HCT116 (cell line): ENCODE results near the gene ANGPTL5. TPM values are rescaled to one million over a fixed set of nuclear protein-coding genes. Genes with fewer than 3 reads are reported as not detected.

ENCODE experiments used
- ATAC-seq: fragments of 200-7000 bp; cut with Tn5 transposase; 2 replicates; pipeline ENCODE4 v1.9.1; 2020; ENCODE audit warnings: mild to moderate bottlenecking, moderate library complexity
- BruUV-seq: library from RNA; stranded (reverse); fragments of 400-500 nt; replicated peaks from 2 replicates; lab custom pipeline; 2021; lab: Mats Ljungman, UMichigan
- CTCF ChIA-PET: fragments of 300-600 bp; sonication (Branson Sonifier 250); formaldehyde crosslinking; loops from one replicate; lab custom pipeline; 2021; ENCODE audit warnings: antibody characterized with exemption; lab: Charles Lee
- POLR2A ChIA-PET: fragments of 300-600, 350-600 bp; sonication (Branson Sonifier 250); formaldehyde crosslinking; loops from one replicate; lab custom pipeline; 2021; ENCODE audit warnings: antibody characterized with exemption; lab: Charles Lee
- RAD21 ChIA-PET, 2 experiments: fragments of 300-600 bp; sonication (Branson Sonifier 250); formaldehyde crosslinking; loops; one replicate each; lab custom pipeline; 2023; ENCODE audit warnings: low total read pairs in 2 of 2; ENCODE audit not compliant: uncharacterized antibody in 2 of 2, unreplicated experiment in 2 of 2, low non-redundant PET in 1 of 2; lab: Charles Lee
- DNase-seq: peaks from one replicate; pipeline ENCODE4 v3.0.0-alpha.2; 2010; ENCODE audit warnings: low read depth, low spot score
- H2AFZ ChIP-seq: fragments of 200-600 bp; shearing (Covaris generic), sonication (generic); 2 replicates; pipeline ENCODE4 v1.6.1; 2017; ENCODE audit warnings: low read depth, mixed run types, mixed read lengths, antibody characterized with exemption, low read length; ENCODE audit not compliant: poor library complexity, severe bottlenecking
- H3K27ac ChIP-seq: 2 replicates; pipeline ENCODE4 v1.5.1; 2012; ENCODE audit warnings: low read depth, low read length
- H3K27me3 ChIP-seq: fragments of 200-600 bp; sonication (generic); 2 replicates; pipeline ENCODE4 v1.6.1; 2016; ENCODE audit warnings: mixed run types, low read length, mixed read lengths; ENCODE audit not compliant: insufficient read depth
- H3K36me3 ChIP-seq, 2 experiments: fragments of 200-500 bp in 1 of 2; fragments of 200-600 bp in 1 of 2; sonication (Bioruptor generic) in 1 of 2; sonication (generic) in 1 of 2; 2 replicates each; pipeline versions ENCODE4 v1.5.1 to v1.6.1; 2014 to 2016; ENCODE audit warnings: low read length in 2 of 2, inconsistent platforms in 1 of 2, mixed read lengths in 1 of 2, mixed run types in 1 of 2; ENCODE audit not compliant: insufficient read depth in 2 of 2, control insufficient read depth in 1 of 2
- H3K4me1 ChIP-seq, 2 experiments: fragments of 200-600 bp in 1 of 2; sonication (generic) in 1 of 2; 2 replicates each; pipeline versions ENCODE4 v1.5.1 to v1.6.1; 2012 to 2017; ENCODE audit warnings: low read length in 2 of 2, inconsistent platforms in 1 of 2, mild to moderate bottlenecking in 1 of 2, mixed read lengths in 1 of 2, mixed run types in 1 of 2, moderate library complexity in 1 of 2; ENCODE audit not compliant: insufficient read depth in 2 of 2, control insufficient read depth in 1 of 2
- H3K4me2 ChIP-seq: fragments of 200-600 bp; sonication (generic); 2 replicates; pipeline ENCODE4 v1.6.1; 2017; ENCODE audit warnings: mixed run types, low read length, mixed read lengths
- H3K4me3 ChIP-seq, 2 experiments: fragments of 200-600 bp in 1 of 2; sonication (generic) in 1 of 2; replicated peaks in 1 of 2; 2 replicates each; pipeline ENCODE4 v1.5.1; 2011 to 2016; ENCODE audit warnings: low read length in 2 of 2, control low read depth in 1 of 2, low read depth in 1 of 2, mild to moderate bottlenecking in 1 of 2, mixed read lengths in 1 of 2, mixed run types in 1 of 2
- H3K79me2 ChIP-seq: fragments of 200-600 bp; sonication (generic); 2 replicates; pipeline ENCODE4 v1.6.1; 2017; ENCODE audit warnings: mild to moderate bottlenecking, mixed run types, low read length, moderate library complexity, mixed read lengths; ENCODE audit not compliant: insufficient read depth
- H3K9ac ChIP-seq: fragments of 200-600 bp; sonication (generic); 2 replicates; pipeline ENCODE4 v1.6.1; 2016; ENCODE audit warnings: low read length, mixed read lengths
- H3K9me2 ChIP-seq: fragments of 200-600 bp; sonication (generic), shearing (Covaris generic); 2 replicates; pipeline ENCODE4 v1.6.1; 2017; ENCODE audit warnings: mixed run types, mild to moderate bottlenecking, moderate library complexity; ENCODE audit not compliant: insufficient read depth
- H3K9me3 ChIP-seq, 2 experiments: fragments of 200-500 bp in 1 of 2; fragments of 200-600 bp in 1 of 2; sonication (Bioruptor generic) in 1 of 2; sonication (generic) in 1 of 2; 2 replicates each; pipeline ENCODE4 v1.6.1; 2014 to 2017; ENCODE audit warnings: low read length in 2 of 2, mixed read lengths in 2 of 2, inconsistent platforms in 1 of 2, low read depth in 1 of 2, mild to moderate bottlenecking in 1 of 2, mixed run types in 1 of 2, moderate library complexity in 1 of 2; ENCODE audit not compliant: control insufficient read depth in 1 of 2, insufficient read depth in 1 of 2
- H4K20me1 ChIP-seq: fragments of 200-600 bp; sonication (generic), shearing (Covaris generic); 2 replicates; pipeline ENCODE4 v1.6.1; 2017; ENCODE audit warnings: mixed run types, mild to moderate bottlenecking, moderate library complexity; ENCODE audit not compliant: insufficient read depth
- CBX3 ChIP-seq: IDR thresholded peaks from 2 replicates; pipeline ENCODE4 v1.6.1; 2012; ENCODE audit warnings: low read depth
- CEBPB ChIP-seq: IDR thresholded peaks from 2 replicates; pipeline ENCODE4 v1.6.1; 2012; ENCODE audit warnings: low read depth
- EGR1 ChIP-seq: IDR thresholded peaks from 2 replicates; pipeline ENCODE4 v1.6.1; 2012; ENCODE audit warnings: low read depth
- EZH2 ChIP-seq: fragments of 200-600 bp; sonication (generic); IDR thresholded peaks from 2 replicates; pipeline ENCODE4 v1.6.1; 2017; ENCODE audit warnings: antibody characterized with exemption, mixed run types
- EZH2phosphoT487 ChIP-seq: fragments of 200-600 bp; IDR thresholded peaks from 2 replicates; pipeline ENCODE4 v1.6.1; 2018; ENCODE audit warnings: antibody characterized with exemption, borderline replicate concordance
- FOSL1 ChIP-seq: IDR thresholded peaks from 2 replicates; pipeline ENCODE4 v1.6.1; 2012; ENCODE audit warnings: low read depth
- JUND ChIP-seq: IDR thresholded peaks from 2 replicates; pipeline ENCODE4 v1.6.1; 2012
- POLR2AphosphoS5 ChIP-seq: IDR thresholded peaks from 2 replicates; pipeline ENCODE4 v1.6.1; 2011; ENCODE audit warnings: mild to moderate bottlenecking, low read depth, low read length, moderate library complexity
- RAD21 ChIP-seq: IDR thresholded peaks from 2 replicates; pipeline ENCODE4 v1.6.1; 2012; ENCODE audit warnings: low read depth, mild to moderate bottlenecking
- SIN3A ChIP-seq: IDR thresholded peaks from 2 replicates; pipeline ENCODE4 v1.6.1; 2012; ENCODE audit warnings: low read depth
- SP1 ChIP-seq: IDR thresholded peaks from 2 replicates; pipeline ENCODE4 v1.6.1; 2012; ENCODE audit warnings: low read depth
- TCF7L2 ChIP-seq: IDR thresholded peaks from 2 replicates; pipeline ENCODE4 v1.7.0; 2011; ENCODE audit warnings: borderline replicate concordance, inconsistent platforms; ENCODE audit not compliant: insufficient read depth, insufficient read length; ENCODE audit errors: extremely low read depth
- YY1 ChIP-seq: IDR thresholded peaks from 2 replicates; pipeline ENCODE4 v1.6.1; 2011; ENCODE audit warnings: low read length, low read depth, moderate library complexity, mild to moderate bottlenecking; ENCODE audit not compliant: insufficient replicate concordance; ENCODE audit errors: extremely low read depth
- ZNF274 ChIP-seq: fragments of 200-500 bp; sonication (Bioruptor generic); IDR thresholded peaks from 2 replicates; pipeline ENCODE4 v1.6.1; 2014; ENCODE audit warnings: mild to moderate bottlenecking, low read depth, low read length, inconsistent platforms
- intact Hi-C: fragments of 100-400 bp; cut with micrococcal nuclease; formaldehyde crosslinking; loops from 2 replicates; pipeline ENCODE4 v1.10.0; 2022
- total RNA-seq: library from RNA; stranded (reverse); gene quantifications from one replicate; pipeline ENCODE4 v1.2.1, GENCODE V29; 2021; ENCODE audit not compliant: unreplicated experiment
- TF ChIP-seq, protein P1 (sequence below), 3 experiments: fragments of 200-600 bp in 1 of 3; sonication (generic) in 1 of 3; IDR thresholded peaks in 2 of 3; conservative IDR thresholded peaks in 1 of 3; 2 replicates each; pipeline ENCODE4 v1.5.1; 2012 to 2017; ENCODE audit warnings: low read depth in 2 of 3, low read length in 2 of 3, antibody characterized with exemption in 1 of 3, borderline replicate concordance in 1 of 3, control low read depth in 1 of 3, mild to moderate bottlenecking in 1 of 3, mixed read lengths in 1 of 3, mixed run types in 1 of 3, moderate library complexity in 1 of 3; ENCODE audit not compliant: insufficient read depth in 1 of 3
- TF ChIP-seq, protein P2 (sequence below): IDR thresholded peaks from 2 replicates; pipeline ENCODE4 v1.6.1; 2012; ENCODE audit warnings: low read depth
- TF ChIP-seq, protein P3 (sequence below): IDR thresholded peaks from 2 replicates; pipeline ENCODE4 v1.6.1; 2011; ENCODE audit warnings: mild to moderate bottlenecking, low read length, moderate library complexity; ENCODE audit not compliant: insufficient replicate concordance; ENCODE audit errors: extremely low read depth

ANGPTL5 gene
- total RNA-seq, 1 experiment from 2014 or later: not detected

DNA sequence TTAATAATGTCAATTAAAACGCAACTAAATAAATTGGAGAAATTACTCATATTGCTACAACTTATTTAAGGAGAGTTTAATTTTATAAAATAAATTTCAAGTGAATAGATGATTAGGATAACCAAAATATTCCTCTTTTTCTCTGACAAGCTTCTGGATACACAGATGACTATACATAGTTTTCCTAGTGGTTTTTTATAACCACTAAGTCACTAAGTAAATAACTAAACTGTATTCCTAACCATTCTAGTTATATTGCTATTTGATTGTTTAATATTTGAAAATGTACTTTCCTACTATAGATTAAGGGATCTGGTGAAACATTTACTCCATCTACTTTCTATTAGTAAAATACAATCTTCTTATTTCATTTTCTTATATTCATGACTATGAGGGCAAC is 4.7 kb upstream of the ANGPTL5 start:
- H2AFZ ChIP-seq: no peak overlapping the region

More for the DNA sequence above, 4.7 kb upstream of the ANGPTL5 start:
- Histone ChIP-seq H3K27me3 (no peaks in the 10 kb centered on the region), H3K9me2 (no peaks in the 10 kb centered on the region), H3K9ac (no peak overlapping the region), H3K79me2 (no peaks in the 10 kb centered on the region), H3K4me3 (no peak overlapping the region), H4K20me1 (no peaks in the 10 kb centered on the region), H3K9me3 (no peaks in the 10 kb centered on the region), H3K4me1 (peaks cover 0 to 3% of the 10 kb centered on the region in 2 experiments; a peak in 2 of 4 replicates), H3K27ac (no peak overlapping the region), H3K36me3 (no peaks in the 10 kb centered on the region), H3K4me2 (no peak overlapping the region)
- no peak for ATAC-seq
- RAD21 ChIA-PET: no interaction called here
- CTCF ChIA-PET: interaction anchor here (0.7 kb wide), 1 partner anchor 464 kb away, joined by 4 read pairs; no protein-coding TSS in a partner anchor
- TF ChIP-seq TCF7L2 (no peak), YY1 (no peak), FOSL1 (no peak), SIN3A (no peak), CBX3 (no peak), EGR1 (no peak), EZH2 (no peak), POLR2AphosphoS5 (no peak), JUND (no peak), SP1 (no peak), CEBPB (no peak), EZH2phosphoT487 (no peak), ZNF274 (no peak), RAD21 (no peak)
- TF ChIP-seq, protein P1, sequence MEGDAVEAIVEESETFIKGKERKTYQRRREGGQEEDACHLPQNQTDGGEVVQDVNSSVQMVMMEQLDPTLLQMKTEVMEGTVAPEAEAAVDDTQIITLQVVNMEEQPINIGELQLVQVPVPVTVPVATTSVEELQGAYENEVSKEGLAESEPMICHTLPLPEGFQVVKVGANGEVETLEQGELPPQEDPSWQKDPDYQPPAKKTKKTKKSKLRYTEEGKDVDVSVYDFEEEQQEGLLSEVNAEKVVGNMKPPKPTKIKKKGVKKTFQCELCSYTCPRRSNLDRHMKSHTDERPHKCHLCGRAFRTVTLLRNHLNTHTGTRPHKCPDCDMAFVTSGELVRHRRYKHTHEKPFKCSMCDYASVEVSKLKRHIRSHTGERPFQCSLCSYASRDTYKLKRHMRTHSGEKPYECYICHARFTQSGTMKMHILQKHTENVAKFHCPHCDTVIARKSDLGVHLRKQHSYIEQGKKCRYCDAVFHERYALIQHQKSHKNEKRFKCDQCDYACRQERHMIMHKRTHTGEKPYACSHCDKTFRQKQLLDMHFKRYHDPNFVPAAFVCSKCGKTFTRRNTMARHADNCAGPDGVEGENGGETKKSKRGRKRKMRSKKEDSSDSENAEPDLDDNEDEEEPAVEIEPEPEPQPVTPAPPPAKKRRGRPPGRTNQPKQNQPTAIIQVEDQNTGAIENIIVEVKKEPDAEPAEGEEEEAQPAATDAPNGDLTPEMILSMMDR (IDR thresholded peaks at IDR 0.05 in 2 of 3, conservative IDR thresholded peaks at IDR 0.05 in 1 of 3; ENCODE audit: borderline replicate concordance in 1 of 3, insufficient read depth in 1 of 3, low read depth in 2 of 3, low read length in 2 of 3): no peak
- TF ChIP-seq, protein P2, sequence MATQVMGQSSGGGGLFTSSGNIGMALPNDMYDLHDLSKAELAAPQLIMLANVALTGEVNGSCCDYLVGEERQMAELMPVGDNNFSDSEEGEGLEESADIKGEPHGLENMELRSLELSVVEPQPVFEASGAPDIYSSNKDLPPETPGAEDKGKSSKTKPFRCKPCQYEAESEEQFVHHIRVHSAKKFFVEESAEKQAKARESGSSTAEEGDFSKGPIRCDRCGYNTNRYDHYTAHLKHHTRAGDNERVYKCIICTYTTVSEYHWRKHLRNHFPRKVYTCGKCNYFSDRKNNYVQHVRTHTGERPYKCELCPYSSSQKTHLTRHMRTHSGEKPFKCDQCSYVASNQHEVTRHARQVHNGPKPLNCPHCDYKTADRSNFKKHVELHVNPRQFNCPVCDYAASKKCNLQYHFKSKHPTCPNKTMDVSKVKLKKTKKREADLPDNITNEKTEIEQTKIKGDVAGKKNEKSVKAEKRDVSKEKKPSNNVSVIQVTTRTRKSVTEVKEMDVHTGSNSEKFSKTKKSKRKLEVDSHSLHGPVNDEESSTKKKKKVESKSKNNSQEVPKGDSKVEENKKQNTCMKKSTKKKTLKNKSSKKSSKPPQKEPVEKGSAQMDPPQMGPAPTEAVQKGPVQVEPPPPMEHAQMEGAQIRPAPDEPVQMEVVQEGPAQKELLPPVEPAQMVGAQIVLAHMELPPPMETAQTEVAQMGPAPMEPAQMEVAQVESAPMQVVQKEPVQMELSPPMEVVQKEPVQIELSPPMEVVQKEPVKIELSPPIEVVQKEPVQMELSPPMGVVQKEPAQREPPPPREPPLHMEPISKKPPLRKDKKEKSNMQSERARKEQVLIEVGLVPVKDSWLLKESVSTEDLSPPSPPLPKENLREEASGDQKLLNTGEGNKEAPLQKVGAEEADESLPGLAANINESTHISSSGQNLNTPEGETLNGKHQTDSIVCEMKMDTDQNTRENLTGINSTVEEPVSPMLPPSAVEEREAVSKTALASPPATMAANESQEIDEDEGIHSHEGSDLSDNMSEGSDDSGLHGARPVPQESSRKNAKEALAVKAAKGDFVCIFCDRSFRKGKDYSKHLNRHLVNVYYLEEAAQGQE: no peak
- TF ChIP-seq, protein P3, sequence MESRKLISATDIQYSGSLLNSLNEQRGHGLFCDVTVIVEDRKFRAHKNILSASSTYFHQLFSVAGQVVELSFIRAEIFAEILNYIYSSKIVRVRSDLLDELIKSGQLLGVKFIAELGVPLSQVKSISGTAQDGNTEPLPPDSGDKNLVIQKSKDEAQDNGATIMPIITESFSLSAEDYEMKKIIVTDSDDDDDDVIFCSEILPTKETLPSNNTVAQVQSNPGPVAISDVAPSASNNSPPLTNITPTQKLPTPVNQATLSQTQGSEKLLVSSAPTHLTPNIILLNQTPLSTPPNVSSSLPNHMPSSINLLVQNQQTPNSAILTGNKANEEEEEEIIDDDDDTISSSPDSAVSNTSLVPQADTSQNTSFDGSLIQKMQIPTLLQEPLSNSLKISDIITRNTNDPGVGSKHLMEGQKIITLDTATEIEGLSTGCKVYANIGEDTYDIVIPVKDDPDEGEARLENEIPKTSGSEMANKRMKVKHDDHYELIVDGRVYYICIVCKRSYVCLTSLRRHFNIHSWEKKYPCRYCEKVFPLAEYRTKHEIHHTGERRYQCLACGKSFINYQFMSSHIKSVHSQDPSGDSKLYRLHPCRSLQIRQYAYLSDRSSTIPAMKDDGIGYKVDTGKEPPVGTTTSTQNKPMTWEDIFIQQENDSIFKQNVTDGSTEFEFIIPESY: no peak
- BruUV-seq: no TSS peak
- POLR2A ChIA-PET: no interaction called here
- intact Hi-C loops: no loop called here
- DNase-seq: no peak
